ENCODE results near the gene OSBPL1A.

The OSBPL1A gene

DNA sequence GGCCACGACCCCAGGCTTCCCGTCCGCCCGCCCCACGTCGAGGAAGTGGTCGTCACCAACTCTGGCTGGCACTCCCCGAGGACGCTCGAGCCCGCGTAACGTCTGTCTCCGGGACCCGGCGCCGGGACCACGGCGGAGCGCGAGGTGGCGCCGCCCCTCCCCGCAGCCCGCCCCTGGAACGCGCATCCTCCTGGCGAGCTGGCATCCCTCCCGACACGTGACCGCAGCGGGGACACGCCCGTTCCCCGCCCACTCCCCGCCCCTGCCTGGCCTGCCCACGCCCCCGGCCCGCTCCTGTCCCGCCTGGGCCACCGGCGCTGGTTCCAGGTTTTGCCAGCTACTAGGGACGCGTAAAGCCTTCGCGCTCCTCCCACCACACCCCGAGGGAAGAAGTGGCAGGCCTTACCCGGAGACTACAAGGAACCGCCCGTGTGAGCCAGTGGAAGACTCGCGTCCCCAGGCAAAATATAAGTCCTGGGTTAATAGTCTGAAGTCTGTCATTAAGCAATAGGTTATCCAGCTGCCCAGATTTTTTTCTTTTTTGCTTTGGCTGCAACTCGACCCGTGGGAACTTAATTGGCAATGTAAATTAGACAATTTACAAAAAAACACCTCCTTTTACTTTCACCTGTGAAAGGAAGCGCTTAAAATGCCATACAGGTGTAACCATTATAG lies at the start of gene OSBPL1A:
TSS of gene OSBPL1A (minus strand) at position 131 of the 675 bp plus-strand sequence. CDS start 20,291 bp downstream, outside the sequence.
- H3K4me1 Mint-ChIP-seq, result peaks cover 13% of the 10 kb centered on the region
- peak within 1 kb of the TSS; percentile 80 for H3K4me3 Mint-ChIP-seq
- no peaks in the 10 kb centered on the region for H3K36me3 Mint-ChIP-seq
- H3K27ac Mint-ChIP-seq, result no peak within 1 kb of the TSS
- ATAC-seq (peak; percentile 83), DNase-seq (ENCODE audit: low spot score in 2 of 2) (peak; percentile 28 to 75)
- H3K9me3 Mint-ChIP-seq, result no peaks in the 10 kb centered on the region

DNA sequence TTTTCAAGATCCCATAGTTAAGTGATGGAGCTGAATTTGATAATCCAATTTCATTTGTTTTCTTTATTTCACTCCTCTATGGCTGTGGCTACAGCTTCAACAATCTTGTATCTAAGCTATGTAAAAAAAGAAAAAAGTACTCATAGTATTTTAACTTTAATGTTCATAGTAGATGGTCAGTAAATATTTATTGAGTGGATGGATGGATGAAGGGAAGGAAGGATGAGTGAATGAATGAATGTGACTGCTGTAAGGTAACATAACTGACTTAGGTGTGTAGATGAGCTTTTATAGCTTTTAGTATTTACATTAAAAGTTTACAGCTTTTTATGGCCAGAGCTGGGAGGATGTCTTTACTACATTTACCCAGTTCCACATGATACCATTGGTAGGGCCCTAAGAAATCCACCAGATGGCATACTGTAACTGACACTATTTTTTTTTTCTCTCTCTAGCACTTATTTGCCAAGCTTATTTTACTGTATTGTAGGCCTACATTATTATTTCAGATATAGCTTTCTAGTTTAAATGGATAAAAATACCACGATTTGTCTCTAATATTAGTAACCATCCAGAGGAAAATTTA lies 49.4 kb upstream of the OSBPL1A start:
- Mint-ChIP-seq H3K36me3 (peaks cover 59% of the 10 kb centered on the region), H3K9me3 (no peaks in the 10 kb centered on the region), H3K4me3 (no peak overlapping the region), H3K27ac (no peak overlapping the region), H3K4me1 (no peaks in the 10 kb centered on the region)
- ATAC-seq (no peak), DNase-seq (ENCODE audit: low spot score in 2 of 2) (no peak)

DNA sequence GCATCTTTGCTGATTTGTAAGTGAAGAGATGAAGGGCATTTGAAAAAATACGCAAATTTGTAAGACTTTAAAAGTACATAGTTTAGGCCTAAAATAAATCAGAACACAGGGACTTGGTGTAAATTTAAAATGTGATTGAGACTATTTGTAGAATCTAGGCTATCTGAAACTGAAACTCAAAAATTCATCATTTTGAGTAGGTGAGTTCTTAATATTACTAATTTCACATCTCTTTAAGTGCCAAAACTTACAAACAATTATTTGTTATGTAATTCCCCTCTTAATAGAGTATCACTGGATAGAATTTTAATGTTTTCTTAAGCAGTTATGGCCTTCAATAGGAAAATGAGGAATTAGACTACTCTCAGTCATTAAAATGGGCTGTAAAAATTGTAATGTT lies 48.8 kb upstream of the OSBPL1A start:
- no peak for ATAC-seq
- Mint-ChIP-seq H3K4me3 (no peak overlapping the region), H3K36me3 (peaks cover 65% of the 10 kb centered on the region), H3K27ac (no peak overlapping the region), H3K4me1 (no peaks in the 10 kb centered on the region), H3K9me3 (no peaks in the 10 kb centered on the region)
- DNase-seq (ENCODE audit: low spot score in 2 of 2), result no peak

DNA sequence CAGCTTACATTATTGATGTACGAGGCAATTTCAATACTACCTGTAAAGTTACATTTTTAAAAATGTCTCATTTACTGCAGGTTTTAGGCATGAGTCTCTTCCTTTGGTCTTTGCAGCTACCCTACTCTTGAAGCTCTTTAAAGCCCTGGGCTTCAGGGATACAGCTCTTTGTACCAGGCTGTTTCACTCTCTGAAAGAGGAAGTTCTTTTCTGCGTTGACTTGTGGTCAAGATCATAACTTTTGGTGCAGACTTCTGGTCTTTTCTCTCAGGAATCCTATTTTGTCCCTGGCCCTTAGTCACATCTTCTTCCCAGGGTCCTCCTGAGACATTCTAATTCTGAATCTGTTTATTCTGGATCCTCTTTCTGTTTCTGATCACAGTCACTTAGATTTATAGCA lies 46.2 kb upstream of the OSBPL1A start:
- ATAC-seq, result no peak
- H3K27ac Mint-ChIP-seq, result no peak overlapping the region
- H3K9me3 Mint-ChIP-seq, result no peaks in the 10 kb centered on the region
- no peak overlapping the region for H3K4me3 Mint-ChIP-seq
- DNase-seq (ENCODE audit: low spot score in 2 of 2), result no peak
- no peaks in the 10 kb centered on the region for H3K4me1 Mint-ChIP-seq
- peaks cover 66% of the 10 kb centered on the region for H3K36me3 Mint-ChIP-seq

DNA sequence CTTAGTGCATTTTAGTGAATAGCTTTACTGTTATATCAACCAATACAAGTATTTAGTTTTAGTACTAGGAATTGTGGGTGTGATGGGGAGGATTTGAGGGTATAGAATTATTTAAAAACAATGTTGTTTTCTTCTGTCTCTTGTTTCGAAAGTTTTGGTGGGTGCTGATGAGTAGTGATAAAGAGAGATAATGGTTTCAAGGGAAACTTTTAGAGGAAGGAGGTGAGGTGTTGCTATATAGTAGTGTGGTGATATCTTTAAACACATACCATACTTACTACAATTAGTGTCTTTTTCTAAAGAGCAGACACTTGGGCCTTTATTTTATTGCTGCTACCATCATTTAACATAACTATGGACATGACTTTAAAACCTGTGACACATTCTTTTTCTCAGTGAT lies 39.3 kb upstream of the OSBPL1A start:
- no peak overlapping the region for H3K4me3 Mint-ChIP-seq
- no peak for DNase-seq (ENCODE audit: low spot score in 2 of 2)
- peaks cover 25% of the 10 kb centered on the region for H3K36me3 Mint-ChIP-seq
- no peak for ATAC-seq
- no peak overlapping the region for H3K27ac Mint-ChIP-seq
- no peaks in the 10 kb centered on the region for H3K9me3 Mint-ChIP-seq
- H3K4me1 Mint-ChIP-seq, result no peaks in the 10 kb centered on the region

DNA sequence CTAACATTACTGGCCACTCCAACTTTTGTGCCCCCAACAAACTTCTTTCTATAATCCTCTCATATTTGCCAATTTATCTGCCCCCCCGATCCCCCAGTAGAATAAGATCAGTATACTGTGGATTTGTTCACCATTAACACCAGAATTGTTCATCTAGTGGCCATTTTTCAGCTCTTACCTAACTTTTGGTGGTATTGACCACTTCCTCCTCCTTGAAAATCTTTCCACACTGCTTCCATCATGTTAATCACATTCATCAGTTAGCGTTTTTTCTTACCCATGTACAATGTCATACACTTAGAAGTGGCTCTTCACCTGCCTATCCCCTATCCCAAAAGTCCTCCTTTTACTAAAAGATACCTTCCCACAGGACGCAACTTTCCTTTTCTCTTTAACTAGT lies 35.0 kb upstream of the OSBPL1A start:
- ATAC-seq (no peak), DNase-seq (ENCODE audit: low spot score in 2 of 2) (no peak)
- Mint-ChIP-seq H3K27ac (no peak overlapping the region), H3K9me3 (no peaks in the 10 kb centered on the region), H3K36me3 (no peaks in the 10 kb centered on the region), H3K4me1 (peaks cover 6% of the 10 kb centered on the region), H3K4me3 (no peak overlapping the region)

DNA sequence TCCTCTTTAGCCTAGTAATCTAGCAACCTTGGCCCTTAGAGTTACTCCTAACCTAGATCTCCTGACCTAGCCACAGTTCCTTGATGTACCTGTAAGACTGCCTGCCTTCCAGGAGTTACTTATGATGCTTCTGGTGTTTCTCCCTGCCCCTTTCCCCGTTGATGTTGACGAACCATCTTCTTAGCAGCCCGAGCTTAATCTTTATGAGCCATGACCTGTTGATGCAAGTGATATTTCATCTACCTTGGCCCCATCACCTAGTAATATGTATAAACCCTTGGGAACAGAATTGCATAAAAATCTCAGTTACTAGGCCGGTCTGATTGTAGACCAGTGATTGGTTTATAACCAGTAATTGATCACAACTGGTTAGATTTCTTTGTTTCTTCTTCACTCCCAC lies 31.6 kb upstream of the OSBPL1A start:
- Mint-ChIP-seq H3K9me3 (peaks cover 4% of the 10 kb centered on the region), H3K4me1 (peaks cover 12% of the 10 kb centered on the region), H3K4me3 (no peak overlapping the region), H3K36me3 (no peaks in the 10 kb centered on the region), H3K27ac (no peak overlapping the region)
- ATAC-seq (no peak), DNase-seq (ENCODE audit: low spot score in 2 of 2) (no peak)

DNA sequence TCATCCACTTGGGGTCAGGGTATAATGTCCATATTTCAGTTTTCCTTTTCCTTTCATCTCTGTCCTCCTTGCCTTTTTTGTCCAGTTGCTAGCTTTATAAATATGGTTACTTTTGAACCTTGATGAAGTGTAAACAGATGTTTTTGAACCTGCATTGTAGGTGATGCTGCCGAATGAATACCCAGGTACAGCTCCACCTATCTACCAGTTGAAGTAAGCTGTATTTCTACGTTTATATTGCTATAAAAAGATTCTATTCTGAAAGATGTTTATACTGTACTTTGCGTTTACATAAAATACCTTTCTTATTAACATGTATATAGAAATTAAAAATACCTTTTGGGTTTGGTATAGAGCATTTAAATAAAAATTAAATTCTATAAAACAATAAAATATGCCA lies 31.1 kb upstream of the OSBPL1A start:
- Mint-ChIP-seq H3K4me1 (peaks cover 12% of the 10 kb centered on the region), H3K9me3 (peaks cover 6% of the 10 kb centered on the region), H3K27ac (no peak overlapping the region), H3K4me3 (no peak overlapping the region), H3K36me3 (no peaks in the 10 kb centered on the region)
- ATAC-seq (no peak), DNase-seq (ENCODE audit: low spot score in 2 of 2) (no peak)

DNA sequence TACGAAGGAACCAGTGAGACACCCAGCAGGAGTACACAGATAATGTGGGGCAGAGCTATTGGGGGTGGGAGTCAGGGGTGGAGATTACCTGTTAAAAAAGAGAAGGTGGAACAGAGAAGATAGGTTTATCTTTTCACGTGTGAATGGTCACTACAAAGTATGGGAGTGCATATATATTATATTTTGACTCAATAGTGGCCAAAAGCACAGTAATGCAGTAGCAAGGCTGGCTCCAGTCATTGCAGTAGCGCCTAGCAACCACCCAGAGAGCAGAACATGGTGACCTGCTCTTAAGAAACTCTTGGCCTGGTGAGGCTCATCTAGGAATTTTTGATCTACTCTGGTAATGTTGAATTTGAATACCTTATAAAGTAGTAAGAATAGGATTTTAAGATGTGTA lies 29.9 kb upstream of the OSBPL1A start:
- Mint-ChIP-seq H3K27ac (peak overlapping the region; percentile 90), H3K9me3 (peaks cover 7% of the 10 kb centered on the region), H3K4me1 (peaks cover 12% of the 10 kb centered on the region), H3K4me3 (peak overlapping the region; percentile 79), H3K36me3 (no peaks in the 10 kb centered on the region)
- DNase-seq (ENCODE audit: low spot score in 2 of 2) (no peak), ATAC-seq (no peak)

DNA sequence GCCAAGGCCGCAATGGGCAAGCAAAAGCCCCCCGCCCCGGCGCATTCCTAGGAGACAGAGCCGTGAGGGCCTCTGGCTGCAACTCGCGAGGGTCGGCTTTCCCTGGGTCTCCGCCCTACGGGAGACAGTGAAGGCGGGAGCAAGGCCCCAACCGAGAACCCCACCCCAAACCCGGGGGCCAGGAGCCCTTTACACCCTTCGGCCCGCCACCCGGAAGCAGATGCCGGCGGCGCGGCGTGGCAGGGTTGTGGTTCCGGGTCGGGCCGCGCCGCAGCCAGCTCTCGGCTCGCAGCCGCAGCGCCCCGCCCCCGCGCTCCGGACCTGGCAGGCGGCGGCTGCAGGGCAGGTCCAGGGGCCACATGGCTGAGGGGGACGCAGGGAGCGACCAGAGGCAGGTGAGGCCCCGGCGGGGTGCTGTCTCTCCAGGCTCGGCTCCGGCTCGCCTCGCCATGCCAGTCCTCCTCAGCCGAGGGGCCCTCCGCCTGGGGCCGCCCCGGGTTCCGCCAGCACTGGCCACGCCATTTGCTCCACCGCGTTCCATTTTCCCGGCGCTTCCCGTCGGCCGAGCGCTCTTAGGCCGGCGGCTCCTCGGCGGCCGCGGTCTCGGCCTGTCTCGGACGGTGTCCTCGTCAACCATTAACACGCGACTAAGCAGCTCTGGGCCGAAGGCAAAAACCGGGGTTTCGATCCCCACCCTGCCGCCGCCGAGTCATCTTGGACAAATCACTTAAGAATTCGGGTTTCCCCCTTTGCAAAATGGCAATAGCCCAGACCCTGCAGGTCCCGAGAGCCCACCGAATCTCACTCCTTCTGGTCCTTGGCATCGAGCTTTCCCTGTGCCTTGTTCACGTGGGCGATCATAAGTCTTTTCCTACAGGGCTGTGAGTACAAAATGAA lies 29.0 kb upstream of the OSBPL1A start, which contains the start of gene IMPACT:
TSS of gene IMPACT (plus strand) at position 273 of the 897 bp plus-strand sequence. CDS start at position 360, 87 bp downstream.
- ATAC-seq (peak; percentile 94), DNase-seq (ENCODE audit: low spot score in 2 of 2) (peak; percentile 70 to 87)
- Mint-ChIP-seq H3K4me3 (peak within 1 kb of the TSS; percentile 79), H3K27ac (peak within 1 kb of the TSS; percentile 90), H3K36me3 (no peaks in the 10 kb centered on the region), H3K9me3 (peaks cover 7% of the 10 kb centered on the region), H3K4me1 (peaks cover 12% of the 10 kb centered on the region)

DNA sequence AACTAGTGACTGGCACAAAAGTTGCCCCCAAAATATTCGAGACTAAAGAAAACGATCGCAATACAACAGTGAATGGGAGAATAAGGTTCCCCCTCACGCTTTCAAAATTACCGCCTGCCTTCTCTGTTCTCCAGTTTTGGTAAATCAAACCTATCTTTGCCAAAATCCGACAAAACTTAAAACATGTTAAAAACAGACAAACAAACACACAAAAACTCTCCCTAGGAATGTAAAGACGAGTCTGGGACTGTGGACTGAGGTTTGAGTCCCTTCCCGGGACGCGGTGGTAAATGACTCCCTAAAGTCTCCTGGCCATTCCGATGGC lies 28.4 kb upstream of the OSBPL1A start:
- peaks cover 12% of the 10 kb centered on the region for H3K4me1 Mint-ChIP-seq
- H3K27ac Mint-ChIP-seq, result peak overlapping the region; percentile 62
- peak overlapping the region; percentile 79 for H3K4me3 Mint-ChIP-seq
- no peak for DNase-seq (ENCODE audit: low spot score in 2 of 2)
- ATAC-seq, result no peak
- peaks cover 7% of the 10 kb centered on the region for H3K9me3 Mint-ChIP-seq
- H3K36me3 Mint-ChIP-seq, result no peaks in the 10 kb centered on the region

DNA sequence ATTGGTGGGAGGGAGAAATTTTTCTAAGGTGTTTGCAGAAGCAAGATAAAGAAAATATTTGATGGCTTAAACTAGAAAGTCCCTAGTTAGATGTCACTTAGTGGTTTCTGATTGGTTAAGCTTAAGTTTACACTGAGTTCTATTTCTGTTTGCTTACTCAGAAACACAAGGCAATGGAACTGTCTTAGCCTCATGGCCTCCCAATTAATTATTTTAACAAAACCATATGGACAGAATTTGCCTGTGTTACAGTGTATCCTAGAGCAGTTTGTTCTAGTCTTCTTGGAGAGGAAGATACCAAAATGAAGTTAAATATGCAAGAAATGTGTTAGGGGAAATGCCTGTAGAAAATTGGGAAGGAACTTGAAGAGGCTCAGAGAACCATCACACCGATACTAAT lies 24.2 kb upstream of the OSBPL1A start:
- Mint-ChIP-seq H3K36me3 (no peaks in the 10 kb centered on the region), H3K4me1 (peaks cover 2% of the 10 kb centered on the region), H3K4me3 (no peak overlapping the region), H3K27ac (no peak overlapping the region), H3K9me3 (peaks cover 7% of the 10 kb centered on the region)
- no peak for ATAC-seq
- no peak for DNase-seq (ENCODE audit: low spot score in 2 of 2)

DNA sequence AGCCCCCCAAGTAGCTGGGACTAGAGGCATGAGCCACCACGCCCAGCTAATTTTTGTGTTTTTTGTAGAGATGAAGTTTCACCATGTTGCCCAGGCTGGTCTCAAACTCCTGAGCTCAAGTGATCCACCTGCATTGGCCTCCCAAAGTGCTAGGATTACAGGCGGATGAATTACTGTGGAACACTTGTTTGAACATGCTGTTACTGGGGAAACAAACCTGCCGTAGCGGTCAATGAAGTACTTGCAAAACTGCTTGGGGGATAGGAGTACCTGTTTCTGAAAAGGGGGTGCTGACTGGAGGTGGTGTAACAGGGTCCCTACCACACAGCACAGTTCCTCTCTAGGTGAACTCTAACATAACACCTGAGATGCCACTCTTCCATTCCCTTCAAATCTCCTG lies 22.9 kb upstream of the OSBPL1A start:
- no peaks in the 10 kb centered on the region for H3K36me3 Mint-ChIP-seq
- DNase-seq (ENCODE audit: low spot score in 2 of 2) (peak in 1 of 2 donors; percentile 25), ATAC-seq (no peak)
- no peak overlapping the region for H3K4me3 Mint-ChIP-seq
- H3K27ac Mint-ChIP-seq, result no peak overlapping the region
- H3K9me3 Mint-ChIP-seq, result peaks cover 5% of the 10 kb centered on the region
- no peaks in the 10 kb centered on the region for H3K4me1 Mint-ChIP-seq

DNA sequence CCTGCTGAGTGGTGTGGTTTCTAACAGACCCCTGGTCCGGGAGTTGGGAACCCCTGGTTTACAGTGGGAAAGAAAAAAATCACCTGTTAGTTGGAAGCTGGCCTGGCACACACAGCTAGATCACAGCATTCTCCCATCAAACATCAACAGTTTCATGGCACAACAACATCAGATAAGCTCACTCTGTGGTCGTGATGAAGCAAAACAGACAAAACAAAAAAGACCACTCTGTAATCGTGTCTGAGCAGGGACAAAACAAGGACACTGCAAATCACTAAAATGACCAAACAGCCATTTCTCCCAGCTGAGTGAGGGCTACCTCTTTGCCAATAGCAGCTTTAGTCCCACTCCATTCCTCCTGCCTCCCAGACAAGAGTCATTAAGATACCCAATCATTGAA lies 19.9 kb upstream of the OSBPL1A start:
- DNase-seq (ENCODE audit: low spot score in 2 of 2), result peak in 1 of 2 donors; percentile 35
- ATAC-seq, result no peak
- peaks cover 7% of the 10 kb centered on the region for H3K4me1 Mint-ChIP-seq
- no peaks in the 10 kb centered on the region for H3K9me3 Mint-ChIP-seq
- no peak overlapping the region for H3K27ac Mint-ChIP-seq
- no peak overlapping the region for H3K4me3 Mint-ChIP-seq
- no peaks in the 10 kb centered on the region for H3K36me3 Mint-ChIP-seq

DNA sequence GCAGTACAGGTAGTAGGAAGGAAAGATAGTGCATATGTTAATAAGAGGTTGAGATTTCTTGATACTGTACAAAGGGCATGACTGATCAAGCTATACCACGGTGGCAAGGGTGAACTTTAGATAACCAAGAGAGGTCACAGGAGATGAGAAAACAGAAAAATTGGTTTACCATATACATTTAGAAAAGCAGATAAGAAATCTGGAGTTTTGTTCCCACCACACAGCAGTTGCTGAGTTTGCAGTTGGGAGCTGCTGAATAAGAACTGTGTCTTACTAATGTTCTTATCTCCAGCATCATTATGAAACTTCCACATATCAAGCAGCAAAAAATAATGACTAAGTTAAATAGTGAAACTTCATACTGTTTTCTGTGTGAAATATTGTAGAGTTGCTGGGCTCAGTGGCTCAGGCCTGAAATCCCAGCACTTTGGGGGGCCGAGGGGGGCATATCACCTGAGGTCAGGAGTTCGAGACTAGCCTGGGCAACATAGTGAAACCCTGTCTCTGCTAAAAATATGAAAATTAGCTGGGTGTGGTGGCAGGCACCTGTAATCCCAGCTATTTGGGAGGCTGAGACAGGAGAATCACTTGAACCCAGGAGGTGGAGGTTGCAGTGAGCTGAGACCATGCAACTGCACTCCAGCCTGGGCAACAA lies 16.9 kb upstream of the OSBPL1A start:
- Mint-ChIP-seq H3K4me1 (peaks cover 7% of the 10 kb centered on the region), H3K36me3 (no peaks in the 10 kb centered on the region), H3K4me3 (no peak overlapping the region), H3K9me3 (no peaks in the 10 kb centered on the region), H3K27ac (no peak overlapping the region)
- peak in 1 of 2 donors; percentile 51 for DNase-seq (ENCODE audit: low spot score in 2 of 2)
- peak; percentile 94 for ATAC-seq
